22Rv1 (cell line): ENCODE measurements around the gene SLC8A3.

Experiments used
- H3K27ac ChIP-seq: fragments of 450-650 bp; 2 replicates; pipeline ENCODE4 v1.5.1; 2017
- CTCF ChIP-seq: fragments of 450-650 bp; IDR thresholded peaks from 2 replicates; pipeline ENCODE4 v1.5.1; 2017; ENCODE audit warnings: mild to moderate bottlenecking
- ZFX ChIP-seq: fragments of 450-650 bp; IDR thresholded peaks from 2 replicates; pipeline ENCODE4 v1.6.1; 2017; ENCODE audit warnings: antibody characterized with exemption, borderline replicate concordance

SLC8A3 gene

DNA sequence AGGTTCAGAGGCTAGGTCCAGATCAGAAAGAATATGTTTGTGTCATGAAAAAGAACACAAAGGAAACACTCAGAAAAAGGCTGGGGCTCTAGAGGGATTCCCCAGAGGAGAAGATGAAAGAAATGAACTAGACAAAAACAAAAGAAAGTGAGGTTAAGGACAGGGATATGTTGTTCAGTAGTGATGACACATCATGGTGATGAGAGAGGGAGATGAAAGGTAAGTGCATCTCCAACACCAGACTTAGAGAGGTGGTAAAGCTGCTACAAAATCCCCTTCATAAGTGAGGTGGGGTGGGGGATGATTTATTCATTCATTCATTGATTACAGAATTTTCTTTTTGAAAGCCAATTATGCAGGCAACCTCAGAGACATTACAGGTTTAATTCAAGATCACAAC lies 19.6 kb upstream of the SLC8A3 start:
- no peak overlapping the region for H3K27ac ChIP-seq
- TF ChIP-seq ZFX (no peak), CTCF (no peak)

GRCh38 chr14:70203686-70204085 lies 14.9 kb upstream of the SLC8A3 start:
- TF ChIP-seq ZFX (no peak), CTCF (no peak)
- H3K27ac ChIP-seq, result no peak overlapping the region

DNA sequence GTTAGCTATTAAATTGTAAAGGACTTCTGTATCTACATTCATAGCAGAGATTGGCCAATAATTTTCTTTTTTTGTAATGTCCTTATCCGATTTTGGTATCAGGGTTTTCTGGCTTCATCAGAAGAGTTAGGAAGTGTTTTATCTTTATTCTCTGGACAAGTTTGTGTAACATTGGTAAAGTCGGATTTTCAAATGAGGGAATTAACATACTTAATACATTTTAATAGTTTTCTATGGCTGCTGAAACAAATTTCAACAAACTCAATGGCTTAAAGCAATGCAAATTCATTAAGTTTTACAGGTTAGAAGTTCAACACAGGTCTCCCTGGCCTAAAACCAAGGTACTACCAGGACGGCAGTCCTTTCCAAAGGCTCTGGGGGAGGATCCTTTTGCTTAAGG lies 13.2 kb upstream of the SLC8A3 start:
- H3K27ac ChIP-seq, result no peak overlapping the region
- TF ChIP-seq ZFX (no peak), CTCF (no peak)

DNA sequence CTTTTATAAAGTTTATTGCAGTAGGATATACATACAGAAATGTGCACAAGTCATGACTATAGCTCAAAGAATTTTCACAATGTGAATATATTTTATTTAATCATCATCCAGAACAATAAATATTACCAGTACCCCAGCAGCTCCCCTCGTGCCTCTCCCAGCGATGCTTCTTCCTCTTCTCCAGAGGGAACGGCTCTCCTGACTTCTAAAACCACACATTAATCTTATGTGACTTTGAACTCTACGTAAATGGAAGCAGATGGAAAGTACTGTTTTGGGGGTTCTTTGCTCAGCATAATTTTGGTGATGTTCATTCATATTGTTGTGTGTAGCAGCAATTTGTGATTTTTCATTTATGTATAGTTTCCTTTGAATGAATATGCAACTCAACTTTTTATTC lies 4.6 kb upstream of the SLC8A3 start:
- no peak overlapping the region for H3K27ac ChIP-seq
- TF ChIP-seq CTCF (no peak), ZFX (no peak)

DNA sequence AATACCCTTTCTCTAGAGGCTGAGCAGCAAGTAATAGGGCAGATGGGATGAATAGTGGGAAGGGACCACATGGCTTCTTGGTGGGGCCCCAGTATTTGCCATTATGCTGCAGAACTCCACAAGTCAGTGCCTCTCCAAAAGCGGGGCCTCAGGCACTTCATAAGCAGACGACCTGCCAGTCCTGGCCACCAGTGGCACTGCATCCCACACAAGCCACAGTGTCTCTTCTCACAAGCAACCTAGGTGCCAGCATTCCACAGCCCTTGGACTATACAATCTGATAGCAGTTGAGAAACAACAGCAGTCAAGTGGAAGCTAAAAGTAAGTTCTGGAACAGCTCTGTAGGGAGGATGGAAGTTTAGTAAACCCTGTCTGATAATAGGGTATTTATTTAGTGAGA lies 4.2 kb upstream of the SLC8A3 start:
- H3K27ac ChIP-seq, result no peak overlapping the region
- TF ChIP-seq CTCF (no peak), ZFX (no peak)

- no peak overlapping the region for H3K27ac ChIP-seq
- TF ChIP-seq ZFX (no peak), CTCF (no peak)
Measured at GRCh38 chr14:70190156-70190555, 1.4 kb upstream of the SLC8A3 start.

DNA sequence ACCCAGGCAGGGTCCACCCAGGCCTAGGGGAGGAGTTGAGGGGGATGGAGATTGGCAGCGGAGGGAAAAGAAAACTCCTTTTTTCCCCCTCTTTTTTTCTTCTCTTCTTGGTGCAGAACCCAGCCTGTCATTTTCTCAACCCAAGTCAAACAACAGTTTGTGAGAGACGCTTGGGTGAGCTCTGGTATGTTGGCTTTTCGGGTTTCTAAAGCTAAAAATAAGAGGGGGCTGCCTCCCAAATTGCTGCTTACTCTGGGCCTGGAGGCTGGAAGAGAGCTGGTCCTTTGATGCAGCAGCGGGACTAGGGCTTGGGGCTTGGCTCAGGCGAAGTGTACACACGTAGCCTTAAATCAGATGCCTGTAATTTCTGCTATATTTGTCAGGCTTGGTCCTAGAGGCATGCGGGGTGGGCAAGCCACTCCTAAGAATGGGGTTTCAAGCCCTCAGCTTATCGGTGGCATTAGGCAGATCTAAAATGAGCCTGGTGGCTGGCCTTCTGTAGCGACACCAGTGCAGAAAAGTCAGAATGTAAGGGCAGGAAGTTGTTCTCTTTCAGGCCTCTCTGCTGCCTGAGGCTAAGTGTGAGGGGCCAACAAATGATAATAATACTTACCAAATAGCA lies 816 bp upstream of the SLC8A3 start:
- no peak overlapping the region for H3K27ac ChIP-seq
- TF ChIP-seq ZFX (no peak), CTCF (no peak)
